ENCODE results near the gene NSL1. TPM values are rescaled to one million over a fixed set of nuclear protein-coding genes. Genes with fewer than 3 reads are reported as not detected.
A peak's percentile ranks its signal among the peaks of the same experiment; 100 is the strongest.

The NSL1 gene
- total and polyA plus RNA-seq, 9 of the 15 experiments (the other 6 are each of a cell fraction or from before 2014, with no cell fraction given) = 53.5 to 108 (median 59.1) TPM

DNA sequence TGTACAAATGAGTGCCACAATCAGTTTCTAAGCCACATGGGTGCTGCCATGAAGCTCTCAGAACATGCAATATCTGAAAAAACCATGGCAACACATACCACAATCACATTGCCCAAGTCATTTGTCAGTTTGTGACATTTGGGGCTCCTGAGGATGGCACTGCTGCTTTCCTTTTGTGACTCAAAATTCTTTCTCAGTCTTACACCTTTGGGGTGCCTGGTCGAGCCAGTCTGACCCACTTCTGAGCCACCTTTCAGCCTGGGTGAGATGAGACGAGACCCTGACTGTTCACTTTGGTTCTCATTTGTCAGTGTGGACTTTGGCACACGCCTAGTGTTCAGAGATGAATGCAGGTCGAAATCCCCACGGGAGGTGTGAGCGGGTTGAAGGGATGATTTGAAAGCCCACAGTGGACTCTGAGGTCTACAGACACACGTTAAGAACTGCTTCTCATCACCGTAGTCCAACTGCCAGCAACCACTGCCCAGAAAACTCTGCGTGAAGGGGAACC lies 100.0 kb downstream of the NSL1 start:
- Histone ChIP-seq H3K4me3 (no peak overlapping the region), H3K9me1 (ENCODE audit: control insufficient read depth, insufficient read depth, low read length) (no peaks in the 10 kb centered on the region), H3K27ac (ENCODE audit: extremely low read depth, low read depth, low read length) (no peak overlapping the region), H3K9me3 (replicated peaks; ENCODE audit: control insufficient read depth, insufficient read depth, low read depth, low read length) (no peaks in the 10 kb centered on the region), H3K27me3 (ENCODE audit: control insufficient read depth in 2 of 2, insufficient read depth in 2 of 2, low read length in 2 of 2) (peaks cover 69 to 86% of the 10 kb centered on the region in 2 experiments), H4K20me1 (replicated peaks; ENCODE audit: control insufficient read depth, insufficient read depth, low read length) (no peaks in the 10 kb centered on the region), H3K4me1 (replicated peaks in 1 of 2; ENCODE audit: control insufficient read depth in 2 of 2, insufficient read depth in 2 of 2, low read length in 2 of 2) (peaks cover 0 to 1% of the 10 kb centered on the region in 2 experiments; a peak in 2 of 5 replicates), H3K36me3 (ENCODE audit: control insufficient read depth, insufficient read depth, low read length) (no peaks in the 10 kb centered on the region), H3K9ac (ENCODE audit: insufficient read depth in 1 of 2, low read depth in 2 of 2, low read length in 2 of 2) (no peak overlapping the region), H2AFZ (ENCODE audit: low read depth, low read length) (no peak overlapping the region), H3K4me2 (ENCODE audit: insufficient read depth, low read length) (no peak overlapping the region), H3K79me2 (ENCODE audit: control insufficient read depth, insufficient read depth, low read length) (no peaks in the 10 kb centered on the region)
- BruUV-seq (replicated peaks) = no TSS peak
- WGBS (ENCODE audit: insufficient coverage, low coverage, missing lambda C conversion rate) = 1% methylated on average over 9 of the region's 9 CpGs
- TF ChIP-seq RBM22 (IDR thresholded peaks at IDR 0.05; ENCODE audit: low read depth, low read length, poor library complexity, severe bottlenecking) = no peak
- DNase-seq (ENCODE audit: extremely low read depth in 1 of 4, low spot score in 3 of 4) = no peak
- CTCF ChIA-PET (ENCODE audit: low intra/inter-chr PET ratio) = no interaction called here
- FAIRE-seq = no peak
- in situ Hi-C loops (cut with MboI) (no loop called here), intact Hi-C loops (cut with micrococcal nuclease) (loop anchor here (10.0 kb wide), 1 partner anchor 223 kb away; no protein-coding TSS in a partner anchor)
- ATAC-seq = no peak
- POLR2A ChIA-PET = no interaction called here

DNA sequence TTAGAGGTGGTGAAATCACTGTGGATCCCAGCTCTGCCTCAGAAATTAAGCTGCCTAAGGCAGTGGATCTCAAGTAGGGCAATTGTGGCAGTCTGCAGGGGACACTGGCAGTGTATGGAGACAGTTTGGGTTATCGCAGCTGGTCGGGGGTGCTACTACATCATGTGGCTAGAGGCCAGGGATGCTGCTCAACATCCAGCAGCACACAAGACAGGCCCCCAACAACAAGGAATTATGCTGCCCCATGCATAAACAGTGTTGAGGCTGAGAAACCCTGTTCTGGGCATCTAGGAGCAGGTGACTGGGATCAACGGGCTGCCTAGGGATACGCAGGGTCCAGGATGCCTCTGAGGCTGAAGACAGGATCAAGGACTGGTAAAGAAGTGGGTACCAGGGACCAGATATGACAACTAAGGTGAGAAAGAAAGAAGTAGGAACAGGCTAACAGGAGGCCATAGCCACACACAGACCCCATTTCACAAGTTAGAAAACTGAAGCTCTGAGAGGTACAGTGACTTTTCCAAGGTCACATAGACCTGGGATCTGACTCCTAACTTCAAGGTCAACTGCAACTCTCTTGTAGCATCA lies 100.7 kb downstream of the NSL1 start:
- no peak for ATAC-seq
- Histone ChIP-seq H3K36me3 (ENCODE audit: control insufficient read depth, insufficient read depth, low read length) (no peaks in the 10 kb centered on the region), H3K27me3 (ENCODE audit: control insufficient read depth in 2 of 2, insufficient read depth in 2 of 2, low read length in 2 of 2) (peaks cover 71 to 93% of the 10 kb centered on the region in 2 experiments), H3K79me2 (ENCODE audit: control insufficient read depth, insufficient read depth, low read length) (no peaks in the 10 kb centered on the region), H3K9me1 (ENCODE audit: control insufficient read depth, insufficient read depth, low read length) (no peaks in the 10 kb centered on the region), H3K9me3 (replicated peaks; ENCODE audit: control insufficient read depth, insufficient read depth, low read depth, low read length) (no peaks in the 10 kb centered on the region), H3K27ac (ENCODE audit: extremely low read depth, low read depth, low read length) (no peak overlapping the region), H3K9ac (ENCODE audit: insufficient read depth in 1 of 2, low read depth in 2 of 2, low read length in 2 of 2) (no peak overlapping the region), H3K4me2 (ENCODE audit: insufficient read depth, low read length) (no peak overlapping the region), H2AFZ (ENCODE audit: low read depth, low read length) (no peak overlapping the region), H3K4me1 (replicated peaks in 1 of 2; ENCODE audit: control insufficient read depth in 2 of 2, insufficient read depth in 2 of 2, low read length in 2 of 2) (no peaks in the 10 kb centered on the region), H4K20me1 (replicated peaks; ENCODE audit: control insufficient read depth, insufficient read depth, low read length) (no peaks in the 10 kb centered on the region), H3K4me3 (no peak overlapping the region)
- BruUV-seq (replicated peaks) = no TSS peak
- POLR2A ChIA-PET = interaction anchor here (0.6 kb wide), 1 partner anchor 43 kb away, joined by 3 read pairs; no protein-coding TSS in a partner anchor
- TF ChIP-seq ZNF830 (CRISPR knock-in tag; IDR thresholded peaks at IDR 0.05) (no peak), ZC3H8 (IDR thresholded peaks at IDR 0.05) (no peak), EZH2 (IDR thresholded peaks at IDR 0.05; ENCODE audit: borderline replicate concordance, low read depth, low read length) (0 out of 2 replicates have a peak, but pooled peaks have one; percentile 18), MEF2D (tag; conservative IDR thresholded peaks at IDR 0.05; ENCODE audit: low read depth) (no peak), WHSC1 (IDR thresholded peaks at IDR 0.05; ENCODE audit: low read length) (no peak), ZNF24 (IDR thresholded peaks at IDR 0.05) (no peak)
- TF ChIP-seq, protein P1, sequence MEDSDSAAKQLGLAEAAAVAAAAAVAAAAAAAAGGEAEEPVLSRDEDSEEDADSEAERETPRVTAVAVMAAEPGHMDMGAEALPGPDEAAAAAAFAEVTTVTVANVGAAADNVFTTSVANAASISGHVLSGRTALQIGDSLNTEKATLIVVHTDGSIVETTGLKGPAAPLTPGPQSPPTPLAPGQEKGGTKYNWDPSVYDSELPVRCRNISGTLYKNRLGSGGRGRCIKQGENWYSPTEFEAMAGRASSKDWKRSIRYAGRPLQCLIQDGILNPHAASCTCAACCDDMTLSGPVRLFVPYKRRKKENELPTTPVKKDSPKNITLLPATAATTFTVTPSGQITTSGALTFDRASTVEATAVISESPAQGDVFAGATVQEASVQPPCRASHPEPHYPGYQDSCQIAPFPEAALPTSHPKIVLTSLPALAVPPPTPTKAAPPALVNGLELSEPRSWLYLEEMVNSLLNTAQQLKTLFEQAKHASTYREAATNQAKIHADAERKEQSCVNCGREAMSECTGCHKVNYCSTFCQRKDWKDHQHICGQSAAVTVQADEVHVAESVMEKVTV (CRISPR knock-in tag; IDR thresholded peaks at IDR 0.05) = no peak
- TF ChIP-seq, protein P2, sequence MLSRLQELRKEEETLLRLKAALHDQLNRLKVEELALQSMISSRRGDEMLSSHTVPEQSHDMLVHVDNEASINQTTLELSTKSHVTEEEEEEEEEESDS (CRISPR knock-in tag; IDR thresholded peaks at IDR 0.05) = no peak
- no peak for DNase-seq (ENCODE audit: extremely low read depth in 1 of 4, low spot score in 3 of 4)
- WGBS (ENCODE audit: insufficient coverage, low coverage, missing lambda C conversion rate) = 4% methylated on average over 4 of the region's 4 CpGs
- intact Hi-C loops (cut with micrococcal nuclease) = loop anchor here (10.0 kb wide), 1 partner anchor 224 kb away; no protein-coding TSS in a partner anchor
- in situ Hi-C loops (cut with MboI) = no loop called here
- CTCF ChIA-PET (ENCODE audit: low intra/inter-chr PET ratio) = no interaction called here
- FAIRE-seq = no peak

Data from K562 (cell line).